IPS DF 19.7 (cell line): ENCODE data around the gene PATL1.
A peak's percentile ranks its signal among the peaks of the same experiment; 100 is the strongest.

ENCODE experiments used
- DNase-seq: peaks from one replicate; pipeline ENCODE4 v3.0.0-alpha.2; 2013; ENCODE audit warnings: low read depth, low spot score

PATL1 gene

GRCh38 chr11:59615637-59616395 lies 53.0 kb downstream of the PATL1 start, which contains the start of gene OSBP:
TSS of gene OSBP (minus strand) at chr11:59615774. CDS start at chr11:59615664, 110 bp downstream.
- DNase-seq: peak; percentile 98

- DNase-seq: peak; percentile 12
Measured at GRCh38 chr11:59615120-59615636, 53.7 kb downstream of the PATL1 start.

- DNase-seq: no peak
Measured at GRCh38 chr11:59614277-59615119, 54.3 kb downstream of the PATL1 start.

GRCh38 chr11:59611570-59612565 lies 57.0 kb downstream of the PATL1 start:
- no peak for DNase-seq

- no peak for DNase-seq
Measured at GRCh38 chr11:59610289-59610688, 58.5 kb downstream of the PATL1 start.

- DNase-seq: no peak
Measured at GRCh38 chr11:59607703-59608454, 61.0 kb downstream of the PATL1 start.

GRCh38 chr11:59602432-59602831 lies 66.4 kb downstream of the PATL1 start:
- DNase-seq: no peak

- DNase-seq: no peak
Measured at GRCh38 chr11:59601788-59602187, 67.0 kb downstream of the PATL1 start.

GRCh38 chr11:59600636-59601035 lies 68.2 kb downstream of the PATL1 start:
- no peak for DNase-seq

- DNase-seq: no peak
Measured at GRCh38 chr11:59600234-59600633, 68.6 kb downstream of the PATL1 start.

GRCh38 chr11:59598961-59599360 lies 69.9 kb downstream of the PATL1 start:
- no peak for DNase-seq
